GM23338 (cell line): ENCODE data around the gene ZNF792. TPM values are rescaled to one million over a fixed set of nuclear protein-coding genes. Genes with fewer than 3 reads are reported as not detected.

Experiments
- ATAC-seq: fragments of 200-7000 bp; cut with Tn5 transposase; 3 replicates; pipeline ENCODE4 v1.9.1; 2020
- DNase-seq: peaks from one replicate; pipeline ENCODE4 v3.0.0-alpha.2; 2015; ENCODE audit warnings: low spot score
- H2AFZ ChIP-seq: fragments of 200-600 bp; sonication (generic); 2 replicates; pipeline ENCODE4 v1.8.0; 2016; ENCODE audit warnings: antibody characterized with exemption, mild to moderate bottlenecking, moderate library complexity
- H3F3A ChIP-seq: fragments of 200-600 bp; sonication (generic); replicated peaks from 2 replicates; pipeline ENCODE4 v1.8.0; 2017; ENCODE audit warnings: antibody characterized with exemption, mixed run types, low read depth
- H3K27ac ChIP-seq: fragments of 200-600 bp; sonication (generic); 2 replicates; pipeline ENCODE4 v1.6.1; 2016; ENCODE audit warnings: low read depth
- H3K27me3 ChIP-seq: fragments of 200-600 bp; sonication (generic); 2 replicates; pipeline ENCODE4 v1.8.0; 2016; ENCODE audit warnings: mild to moderate bottlenecking, mixed run types, moderate library complexity; ENCODE audit not compliant: insufficient read depth
- H3K36me3 ChIP-seq: fragments of 200-600 bp; sonication (generic); 2 replicates; pipeline ENCODE4 v1.8.0; 2016; ENCODE audit warnings: mild to moderate bottlenecking; ENCODE audit not compliant: insufficient read depth
- H3K4me1 ChIP-seq: fragments of 200-600 bp; sonication (generic); 2 replicates; pipeline ENCODE4 v1.8.0; 2016; ENCODE audit warnings: mild to moderate bottlenecking, moderate library complexity; ENCODE audit not compliant: insufficient read depth
- H3K4me2 ChIP-seq: fragments of 200-600 bp; sonication (generic); 2 replicates; pipeline ENCODE4 v1.7.1; 2017; ENCODE audit warnings: mixed run types
- H3K4me3 ChIP-seq: fragments of 200-600 bp; sonication (generic); 2 replicates; pipeline ENCODE4 v1.6.1; 2016; ENCODE audit warnings: mixed run types
- H3K79me2 ChIP-seq: fragments of 200-600 bp; sonication (generic); replicated peaks from 2 replicates; pipeline ENCODE4 v1.8.0; 2017; ENCODE audit warnings: mild to moderate bottlenecking; ENCODE audit not compliant: insufficient read depth
- H3K9me2 ChIP-seq: fragments of 200-600 bp; sonication (generic); 2 replicates; pipeline ENCODE4 v1.8.0; 2017; ENCODE audit not compliant: insufficient read depth
- H4K20me1 ChIP-seq: fragments of 200-600 bp; sonication (generic); replicated peaks from 2 replicates; pipeline ENCODE4 v1.8.0; 2017; ENCODE audit warnings: mild to moderate bottlenecking; ENCODE audit not compliant: insufficient read depth
- H3K27ac Mint-ChIP-seq: 2 replicates; pipeline ENCODE4 v1.8.0; 2020; ENCODE audit warnings: inconsistent platforms, mild to moderate bottlenecking, moderate library complexity, mixed read lengths
- H3K27me3 Mint-ChIP-seq: 3 replicates; pipeline ENCODE4 v1.8.0; 2022; ENCODE audit warnings: low read depth, mild to moderate bottlenecking, moderate library complexity, mixed read lengths, inconsistent platforms; ENCODE audit not compliant: insufficient read depth, poor library complexity
- H3K36me3 Mint-ChIP-seq: 3 replicates; pipeline ENCODE4 v1.8.0; 2021; ENCODE audit warnings: low read depth, mild to moderate bottlenecking, inconsistent platforms, moderate library complexity, mixed read lengths
- H3K4me1 Mint-ChIP-seq: 3 replicates; pipeline ENCODE4 v1.8.0; 2020; ENCODE audit warnings: mild to moderate bottlenecking, inconsistent platforms, mixed read lengths
- H3K4me3 Mint-ChIP-seq: 3 replicates; pipeline ENCODE4 v1.8.0; 2021; ENCODE audit warnings: moderate library complexity, mild to moderate bottlenecking, inconsistent platforms, mixed read lengths
- H3K9me3 Mint-ChIP-seq: 3 replicates; pipeline ENCODE4 v1.8.0; 2020; ENCODE audit warnings: moderate library complexity, mild to moderate bottlenecking, inconsistent platforms, mixed read lengths
- POLR2AphosphoS5 ChIP-seq: IDR thresholded peaks from 2 replicates; pipeline ENCODE4 v1.6.1; 2016; ENCODE audit warnings: antibody characterized with exemption, low read depth
- STAT1 ChIP-seq: IDR thresholded peaks from one replicate; pipeline ENCODE4 v1.6.1; 2016; ENCODE audit warnings: antibody characterized with exemption; ENCODE audit not compliant: unreplicated experiment
- ZNF114 ChIP-seq: fragments of 250-450 bp; sonication (Bioruptor Pico); IDR thresholded peaks from 2 replicates; pipeline ENCODE4 v1.5.0; 2020; ENCODE audit warnings: mild to moderate bottlenecking, moderate library complexity
- polyA plus RNA-seq: library from polyadenylated mRNA; unstranded; fragments of >200 nt; fragmentation: Nextera tagmentation; extraction: Ambion mirVana; gene quantifications from 2 replicates; pipeline ENCODE4 v1.2.1, GENCODE V29; 2016
- total RNA-seq: library from RNA; depleted of rRNA; stranded (reverse); fragments of >200 nt; shearing (Covaris generic); gene quantifications from 2 replicates; pipeline ENCODE4 v1.2.3, GENCODE V29; 2014
- TF ChIP-seq, protein P1 (sequence below), 2 experiments: fragments of 200-600 bp in 1 of 2; sonication (generic) in 1 of 2; conservative IDR thresholded peaks; 2 replicates each; pipeline versions ENCODE4 v1.5.1 to v1.6.1; 2016 to 2017; ENCODE audit warnings: antibody characterized with exemption in 2 of 2, low read depth in 2 of 2, mild to moderate bottlenecking in 2 of 2, moderate library complexity in 1 of 2
- TF ChIP-seq, protein P2 (sequence below): fragments of 250-450 bp; sonication (Bioruptor Pico); IDR thresholded peaks from 2 replicates; pipeline ENCODE4 v1.5.0; 2020; ENCODE audit warnings: mild to moderate bottlenecking, moderate library complexity
- TF ChIP-seq, protein P3 (sequence below): IDR thresholded peaks from one replicate; pipeline ENCODE4 v1.6.1; 2018; ENCODE audit warnings: antibody characterized with exemption; ENCODE audit not compliant: unreplicated experiment

ZNF792 gene
- total and polyA plus RNA-seq, 2 experiments from 2014 or later, result 1.3 to 12.8 TPM

DNA sequence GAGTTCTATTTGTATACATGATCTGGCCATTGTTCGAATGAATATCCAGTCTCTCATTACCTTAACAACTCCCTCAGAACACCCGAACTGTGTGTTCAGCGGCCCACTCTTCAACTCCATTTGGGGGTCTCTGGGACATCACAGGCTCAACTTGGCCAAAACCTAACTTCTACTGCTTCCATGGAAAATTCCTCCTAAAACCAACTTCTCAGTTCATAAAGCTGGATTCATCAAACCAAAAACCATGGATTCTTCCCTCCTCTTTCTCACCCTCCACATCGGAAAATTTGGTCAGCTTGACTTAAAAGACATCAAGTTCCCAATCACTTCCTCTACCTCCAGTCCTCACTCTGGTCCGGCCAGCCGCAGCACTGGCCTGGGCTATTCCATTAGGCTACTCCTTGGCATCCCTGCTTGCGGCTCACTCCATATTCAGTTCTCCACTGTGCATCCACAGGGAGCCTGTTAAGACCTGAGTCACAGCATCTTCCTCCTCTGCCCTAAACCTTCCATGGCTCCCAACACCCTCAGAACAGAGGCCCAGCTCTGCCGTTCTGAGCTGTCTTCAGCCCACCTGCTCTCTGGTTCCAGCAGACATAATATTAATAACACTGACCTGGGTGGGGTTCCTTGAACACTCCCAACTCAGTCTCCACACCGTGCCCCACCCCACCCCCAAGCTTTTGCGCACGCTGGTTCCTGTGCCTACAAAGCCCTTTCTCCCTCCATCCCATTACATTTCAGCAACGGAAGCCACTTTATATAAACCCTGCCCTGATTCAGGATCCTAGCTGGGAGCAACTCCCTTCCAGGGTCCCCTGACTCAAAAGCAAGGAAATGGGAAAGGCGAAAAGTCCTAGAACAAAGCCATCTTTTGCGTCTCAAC, 1.1 kb downstream of the ZNF792 start (continued):
- TF ChIP-seq, protein P1, sequence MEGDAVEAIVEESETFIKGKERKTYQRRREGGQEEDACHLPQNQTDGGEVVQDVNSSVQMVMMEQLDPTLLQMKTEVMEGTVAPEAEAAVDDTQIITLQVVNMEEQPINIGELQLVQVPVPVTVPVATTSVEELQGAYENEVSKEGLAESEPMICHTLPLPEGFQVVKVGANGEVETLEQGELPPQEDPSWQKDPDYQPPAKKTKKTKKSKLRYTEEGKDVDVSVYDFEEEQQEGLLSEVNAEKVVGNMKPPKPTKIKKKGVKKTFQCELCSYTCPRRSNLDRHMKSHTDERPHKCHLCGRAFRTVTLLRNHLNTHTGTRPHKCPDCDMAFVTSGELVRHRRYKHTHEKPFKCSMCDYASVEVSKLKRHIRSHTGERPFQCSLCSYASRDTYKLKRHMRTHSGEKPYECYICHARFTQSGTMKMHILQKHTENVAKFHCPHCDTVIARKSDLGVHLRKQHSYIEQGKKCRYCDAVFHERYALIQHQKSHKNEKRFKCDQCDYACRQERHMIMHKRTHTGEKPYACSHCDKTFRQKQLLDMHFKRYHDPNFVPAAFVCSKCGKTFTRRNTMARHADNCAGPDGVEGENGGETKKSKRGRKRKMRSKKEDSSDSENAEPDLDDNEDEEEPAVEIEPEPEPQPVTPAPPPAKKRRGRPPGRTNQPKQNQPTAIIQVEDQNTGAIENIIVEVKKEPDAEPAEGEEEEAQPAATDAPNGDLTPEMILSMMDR (conservative IDR thresholded peaks at IDR 0.05; ENCODE audit: low read depth in 2 of 2), result no peak

DNA sequence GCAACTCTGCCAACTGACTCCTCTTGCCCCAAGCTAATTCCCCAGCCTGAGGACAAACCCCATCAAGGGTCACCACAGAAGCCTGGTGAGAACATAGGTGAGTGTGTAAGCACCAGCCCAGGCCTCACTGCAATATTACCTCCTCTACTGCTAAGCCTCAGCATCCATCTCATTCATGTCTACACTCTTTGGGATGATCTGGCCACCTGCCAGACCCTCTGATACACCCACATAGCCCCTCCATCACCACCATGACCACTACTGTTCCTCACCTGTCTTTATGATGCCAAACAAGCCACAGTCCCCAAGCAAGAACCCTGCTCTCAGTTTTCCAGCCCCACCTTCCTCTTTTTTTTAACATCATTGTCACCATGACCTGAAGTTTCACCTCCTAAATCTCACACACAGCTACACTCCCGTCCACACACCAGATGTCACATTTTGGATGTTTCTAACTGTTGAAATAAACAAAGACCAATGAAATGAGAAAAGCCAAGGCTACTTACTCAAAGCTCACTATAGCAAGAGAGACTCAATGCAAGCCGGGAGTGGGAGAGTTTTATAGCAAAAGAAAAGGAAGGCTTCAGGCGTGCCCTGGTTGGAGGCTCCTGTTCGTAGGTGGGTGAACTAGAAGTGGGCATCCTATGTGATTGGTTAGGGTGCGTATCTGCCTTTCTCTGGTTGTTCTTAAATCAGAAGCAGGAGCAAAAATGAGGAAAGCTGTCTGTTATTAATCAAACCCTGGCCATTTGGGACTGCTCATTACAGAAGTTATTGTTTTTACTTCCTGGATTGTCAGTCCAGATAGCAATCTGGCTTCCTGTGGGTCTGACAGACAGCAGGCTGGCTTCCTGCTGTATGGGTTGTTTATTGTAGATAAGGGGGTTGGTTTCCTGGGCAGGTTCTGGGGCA, 2.0 kb downstream of the ZNF792 start:
- Histone ChIP-seq H3K4me2 (peak overlapping the region; percentile 97), H2AFZ (no peak overlapping the region), H3K79me2 (peaks cover 15% of the 10 kb centered on the region), H3K36me3 (peaks cover 26% of the 10 kb centered on the region), H3K27ac (no peak overlapping the region), H3K9me2 (no peaks in the 10 kb centered on the region), H3K4me1 (peaks cover 13% of the 10 kb centered on the region), H3K27me3 (peaks cover 11% of the 10 kb centered on the region), H3K4me3 (peak overlapping the region; percentile 97; the same call in 1 of the 2 replicates), H3F3A (0 out of 2 replicates have a peak, but pooled peaks cover 3% of the 10 kb centered on the region), H4K20me1 (no peaks in the 10 kb centered on the region)
- ATAC-seq, result no peak
- Mint-ChIP-seq H3K9me3 (peaks cover 69% of the 10 kb centered on the region), H3K27ac (no peak overlapping the region), H3K4me1 (peaks cover 13% of the 10 kb centered on the region), H3K36me3 (peaks cover 65% of the 10 kb centered on the region), H3K4me3 (peak overlapping the region; percentile 76; the same call in 2 of the 3 replicates), H3K27me3 (peaks cover 22% of the 10 kb centered on the region)
- no peak for DNase-seq
- TF ChIP-seq, protein P1 (conservative IDR thresholded peaks at IDR 0.05; ENCODE audit: low read depth in 2 of 2), result no peak
- TF ChIP-seq, protein P2, sequence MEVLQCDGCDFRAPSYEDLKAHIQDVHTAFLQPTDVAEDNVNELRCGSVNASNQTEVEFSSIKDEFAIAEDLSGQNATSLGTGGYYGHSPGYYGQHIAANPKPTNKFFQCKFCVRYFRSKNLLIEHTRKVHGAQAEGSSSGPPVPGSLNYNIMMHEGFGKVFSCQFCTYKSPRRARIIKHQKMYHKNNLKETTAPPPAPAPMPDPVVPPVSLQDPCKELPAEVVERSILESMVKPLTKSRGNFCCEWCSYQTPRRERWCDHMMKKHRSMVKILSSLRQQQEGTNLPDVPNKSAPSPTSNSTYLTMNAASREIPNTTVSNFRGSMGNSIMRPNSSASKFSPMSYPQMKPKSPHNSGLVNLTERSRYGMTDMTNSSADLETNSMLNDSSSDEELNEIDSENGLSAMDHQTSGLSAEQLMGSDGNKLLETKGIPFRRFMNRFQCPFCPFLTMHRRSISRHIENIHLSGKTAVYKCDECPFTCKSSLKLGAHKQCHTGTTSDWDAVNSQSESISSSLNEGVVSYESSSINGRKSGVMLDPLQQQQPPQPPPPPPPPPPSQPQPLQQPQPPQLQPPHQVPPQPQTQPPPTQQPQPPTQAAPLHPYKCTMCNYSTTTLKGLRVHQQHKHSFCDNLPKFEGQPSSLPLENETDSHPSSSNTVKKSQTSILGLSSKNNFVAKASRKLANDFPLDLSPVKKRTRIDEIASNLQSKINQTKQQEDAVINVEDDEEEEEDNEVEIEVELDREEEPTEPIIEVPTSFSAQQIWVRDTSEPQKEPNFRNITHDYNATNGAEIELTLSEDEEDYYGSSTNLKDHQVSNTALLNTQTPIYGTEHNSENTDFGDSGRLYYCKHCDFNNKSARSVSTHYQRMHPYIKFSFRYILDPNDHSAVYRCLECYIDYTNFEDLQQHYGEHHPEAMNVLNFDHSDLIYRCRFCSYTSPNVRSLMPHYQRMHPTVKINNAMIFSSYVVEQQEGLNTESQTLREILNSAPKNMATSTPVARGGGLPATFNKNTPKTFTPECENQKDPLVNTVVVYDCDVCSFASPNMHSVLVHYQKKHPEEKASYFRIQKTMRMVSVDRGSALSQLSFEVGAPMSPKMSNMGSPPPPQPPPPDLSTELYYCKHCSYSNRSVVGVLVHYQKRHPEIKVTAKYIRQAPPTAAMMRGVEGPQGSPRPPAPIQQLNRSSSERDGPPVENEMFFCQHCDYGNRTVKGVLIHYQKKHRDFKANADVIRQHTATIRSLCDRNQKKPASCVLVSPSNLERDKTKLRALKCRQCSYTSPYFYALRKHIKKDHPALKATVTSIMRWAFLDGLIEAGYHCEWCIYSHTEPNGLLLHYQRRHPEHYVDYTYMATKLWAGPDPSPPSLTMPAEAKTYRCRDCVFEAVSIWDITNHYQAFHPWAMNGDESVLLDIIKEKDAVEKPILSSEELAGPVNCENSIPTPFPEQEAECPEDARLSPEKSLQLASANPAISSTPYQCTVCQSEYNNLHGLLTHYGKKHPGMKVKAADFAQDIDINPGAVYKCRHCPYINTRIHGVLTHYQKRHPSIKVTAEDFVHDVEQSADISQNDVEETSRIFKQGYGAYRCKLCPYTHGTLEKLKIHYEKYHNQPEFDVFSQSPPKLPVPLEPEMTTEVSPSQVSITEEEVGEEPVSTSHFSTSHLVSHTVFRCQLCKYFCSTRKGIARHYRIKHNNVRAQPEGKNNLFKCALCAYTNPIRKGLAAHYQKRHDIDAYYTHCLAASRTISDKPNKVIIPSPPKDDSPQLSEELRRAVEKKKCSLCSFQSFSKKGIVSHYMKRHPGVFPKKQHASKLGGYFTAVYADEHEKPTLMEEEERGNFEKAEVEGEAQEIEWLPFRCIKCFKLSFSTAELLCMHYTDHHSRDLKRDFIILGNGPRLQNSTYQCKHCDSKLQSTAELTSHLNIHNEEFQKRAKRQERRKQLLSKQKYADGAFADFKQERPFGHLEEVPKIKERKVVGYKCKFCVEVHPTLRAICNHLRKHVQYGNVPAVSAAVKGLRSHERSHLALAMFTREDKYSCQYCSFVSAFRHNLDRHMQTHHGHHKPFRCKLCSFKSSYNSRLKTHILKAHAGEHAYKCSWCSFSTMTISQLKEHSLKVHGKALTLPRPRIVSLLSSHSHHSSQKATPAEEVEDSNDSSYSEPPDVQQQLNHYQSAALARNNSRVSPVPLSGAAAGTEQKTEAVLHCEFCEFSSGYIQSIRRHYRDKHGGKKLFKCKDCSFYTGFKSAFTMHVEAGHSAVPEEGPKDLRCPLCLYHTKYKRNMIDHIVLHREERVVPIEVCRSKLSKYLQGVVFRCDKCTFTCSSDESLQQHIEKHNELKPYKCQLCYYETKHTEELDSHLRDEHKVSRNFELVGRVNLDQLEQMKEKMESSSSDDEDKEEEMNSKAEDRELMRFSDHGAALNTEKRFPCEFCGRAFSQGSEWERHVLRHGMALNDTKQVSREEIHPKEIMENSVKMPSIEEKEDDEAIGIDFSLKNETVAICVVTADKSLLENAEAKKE (CRISPR knock-in tag), result no peak
- TF ChIP-seq STAT1, result no peak
- TF ChIP-seq ZNF114, result no peak
- TF ChIP-seq, protein P3, sequence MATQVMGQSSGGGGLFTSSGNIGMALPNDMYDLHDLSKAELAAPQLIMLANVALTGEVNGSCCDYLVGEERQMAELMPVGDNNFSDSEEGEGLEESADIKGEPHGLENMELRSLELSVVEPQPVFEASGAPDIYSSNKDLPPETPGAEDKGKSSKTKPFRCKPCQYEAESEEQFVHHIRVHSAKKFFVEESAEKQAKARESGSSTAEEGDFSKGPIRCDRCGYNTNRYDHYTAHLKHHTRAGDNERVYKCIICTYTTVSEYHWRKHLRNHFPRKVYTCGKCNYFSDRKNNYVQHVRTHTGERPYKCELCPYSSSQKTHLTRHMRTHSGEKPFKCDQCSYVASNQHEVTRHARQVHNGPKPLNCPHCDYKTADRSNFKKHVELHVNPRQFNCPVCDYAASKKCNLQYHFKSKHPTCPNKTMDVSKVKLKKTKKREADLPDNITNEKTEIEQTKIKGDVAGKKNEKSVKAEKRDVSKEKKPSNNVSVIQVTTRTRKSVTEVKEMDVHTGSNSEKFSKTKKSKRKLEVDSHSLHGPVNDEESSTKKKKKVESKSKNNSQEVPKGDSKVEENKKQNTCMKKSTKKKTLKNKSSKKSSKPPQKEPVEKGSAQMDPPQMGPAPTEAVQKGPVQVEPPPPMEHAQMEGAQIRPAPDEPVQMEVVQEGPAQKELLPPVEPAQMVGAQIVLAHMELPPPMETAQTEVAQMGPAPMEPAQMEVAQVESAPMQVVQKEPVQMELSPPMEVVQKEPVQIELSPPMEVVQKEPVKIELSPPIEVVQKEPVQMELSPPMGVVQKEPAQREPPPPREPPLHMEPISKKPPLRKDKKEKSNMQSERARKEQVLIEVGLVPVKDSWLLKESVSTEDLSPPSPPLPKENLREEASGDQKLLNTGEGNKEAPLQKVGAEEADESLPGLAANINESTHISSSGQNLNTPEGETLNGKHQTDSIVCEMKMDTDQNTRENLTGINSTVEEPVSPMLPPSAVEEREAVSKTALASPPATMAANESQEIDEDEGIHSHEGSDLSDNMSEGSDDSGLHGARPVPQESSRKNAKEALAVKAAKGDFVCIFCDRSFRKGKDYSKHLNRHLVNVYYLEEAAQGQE, result no peak
- no peak for TF ChIP-seq POLR2AphosphoS5
